K562 (cell line): Measurements from ENCODE around the gene SEC14L1. TPM values are rescaled to one million over a fixed set of nuclear protein-coding genes. Genes with fewer than 3 reads are reported as not detected.
A peak's percentile ranks its signal among the peaks of the same experiment; 100 is the strongest.

ENCODE experiments used
- ATAC-seq: fragments of 200-7000 bp; cut with Tn5 transposase; 3 replicates; pipeline ENCODE4 v1.9.1; 2020; ENCODE audit warnings: moderate library complexity
- BruUV-seq: library from RNA; stranded (reverse); fragments of 400-500 nt; replicated peaks from 2 replicates; lab custom pipeline; 2021; lab: Mats Ljungman, UMichigan
- CTCF ChIA-PET: fragments of 300-600 bp; formaldehyde crosslinking; extraction: SDS; loops from one replicate; lab custom pipeline; 2021; ENCODE audit warnings: low intra/inter-chr PET ratio; lab: Yijun Ruan, JAX
- POLR2A ChIA-PET: fragments of 300-600, 350-650 bp; sonication (Branson Sonifier 250); formaldehyde crosslinking; extraction: SDS; loops from one replicate; lab custom pipeline; 2021; ENCODE audit warnings: antibody characterized with exemption, inconsistent platforms; lab: Yijun Ruan, JAX
- DNase-seq, 4 experiments: peaks; one replicate each; pipeline versions ENCODE4 v3.0.0 to v3.0.0-alpha.2; 2011 to 2018; ENCODE audit warnings: low spot score in 3 of 4, mixed read lengths in 3 of 4; ENCODE audit errors: extremely low read depth in 1 of 4
- FAIRE-seq: peaks from 2 replicates; lab custom pipeline; 2011; peaks lifted over from hg19 to GRCh38; lab: Jason Lieb, UNC
- H2AFZ ChIP-seq: 2 replicates; pipeline ENCODE4 v1.6.0; 2011; ENCODE audit warnings: low read depth, low read length, control low read depth, inconsistent platforms
- H3K27ac ChIP-seq: fragments of 200-600 bp; 3 replicates; pipeline ENCODE4 v1.8.0; 2011; ENCODE audit warnings: low read depth, mild to moderate bottlenecking, control low read depth, inconsistent platforms, low read length, moderate library complexity, mixed read lengths; ENCODE audit errors: extremely low read depth
- H3K27me3 ChIP-seq, 2 experiments: fragments of 300-600 bp in 1 of 2; 2 replicates in 1 of 2; 3 replicates in 1 of 2; pipeline versions ENCODE4 v1.6.0 to v1.8.0; 2011; ENCODE audit warnings: inconsistent platforms in 2 of 2, low read length in 2 of 2, mild to moderate bottlenecking in 1 of 2, mixed read lengths in 1 of 2, moderate library complexity in 1 of 2; ENCODE audit not compliant: control insufficient read depth in 2 of 2, insufficient read depth in 2 of 2
- H3K36me3 ChIP-seq: fragments of 300-600 bp; 3 replicates; pipeline ENCODE4 v1.8.0; 2011; ENCODE audit warnings: mild to moderate bottlenecking, low read length, inconsistent platforms; ENCODE audit not compliant: control insufficient read depth, insufficient read depth
- H3K4me1 ChIP-seq, 2 experiments: fragments of 200-600 bp in 1 of 2; replicated peaks in 1 of 2; 2 replicates in 1 of 2; 3 replicates in 1 of 2; pipeline versions ENCODE4 v1.5.1 to v1.8.0; 2011; ENCODE audit warnings: inconsistent platforms in 2 of 2, low read length in 2 of 2, mild to moderate bottlenecking in 1 of 2, mixed read lengths in 1 of 2, moderate library complexity in 1 of 2; ENCODE audit not compliant: control insufficient read depth in 2 of 2, insufficient read depth in 2 of 2
- H3K4me2 ChIP-seq: 2 replicates; pipeline ENCODE4 v1.6.1; 2011; ENCODE audit warnings: low read length, control low read depth, inconsistent platforms, mixed read lengths; ENCODE audit not compliant: insufficient read depth
- H3K4me3 ChIP-seq: fragments of 200-600 bp; sonication (generic), shearing (Covaris generic); 2 replicates; pipeline ENCODE4 v1.5.1; 2016; ENCODE audit warnings: control low read depth, inconsistent platforms
- H3K79me2 ChIP-seq: fragments of 200-600 bp; 3 replicates; pipeline ENCODE4 v1.8.0; 2011; ENCODE audit warnings: low read length, inconsistent platforms; ENCODE audit not compliant: control insufficient read depth, insufficient read depth
- H3K9ac ChIP-seq, 2 experiments: 2 replicates each; pipeline versions ENCODE4 v1.6.0 to v1.6.1; 2011; ENCODE audit warnings: low read depth in 2 of 2, low read length in 2 of 2, control low read depth in 1 of 2, inconsistent platforms in 1 of 2, mild to moderate bottlenecking in 1 of 2, mixed read lengths in 1 of 2; ENCODE audit not compliant: insufficient read depth in 1 of 2
- H3K9me1 ChIP-seq: one replicate; pipeline ENCODE4 v1.6.0; 2011; ENCODE audit warnings: inconsistent platforms, mild to moderate bottlenecking, low read length, moderate library complexity; ENCODE audit not compliant: control insufficient read depth, insufficient read depth
- H3K9me3 ChIP-seq: replicated peaks from 2 replicates; pipeline ENCODE4 v1.5.1; 2011; ENCODE audit warnings: low read depth, low read length, inconsistent platforms; ENCODE audit not compliant: control insufficient read depth, insufficient read depth
- H4K20me1 ChIP-seq: replicated peaks from 2 replicates; pipeline ENCODE4 v1.6.1; 2011; ENCODE audit warnings: low read length, inconsistent platforms, mixed read lengths; ENCODE audit not compliant: control insufficient read depth, insufficient read depth
- CBFA2T3 ChIP-seq: fragments of 450-650 bp; IDR thresholded peaks from 2 replicates; pipeline ENCODE4 v1.6.1; 2017
- CC2D1A ChIP-seq: fragments of 450-650 bp; IDR thresholded peaks from 2 replicates; pipeline ENCODE4 v1.6.1; 2017; ENCODE audit warnings: mild to moderate bottlenecking
- CREB3 ChIP-seq: fragments of 450-650 bp; conservative IDR thresholded peaks from 2 replicates; pipeline ENCODE4 v1.6.1; 2016; ENCODE audit warnings: missing genetic modification characterization, low read depth, mild to moderate bottlenecking, missing compliant biosample characterization, moderate library complexity
- E2F3 ChIP-seq: fragments of 250-450 bp; sonication (Bioruptor Pico); IDR thresholded peaks from 2 replicates; pipeline ENCODE4 v1.4.0; 2020; ENCODE audit warnings: mild to moderate bottlenecking
- HDAC1 ChIP-seq, 2 experiments: fragments of 450-650 bp; IDR thresholded peaks; 2 replicates each; pipeline ENCODE4 v1.6.1; 2016 to 2017; ENCODE audit warnings: inconsistent platforms in 1 of 2, mild to moderate bottlenecking in 1 of 2, moderate library complexity in 1 of 2
- HSF4 ChIP-seq: fragments of 250-450 bp; sonication (Bioruptor Pico); IDR thresholded peaks from 2 replicates; pipeline ENCODE4 v2.1.2; 2022; ENCODE audit warnings: mild to moderate bottlenecking, moderate library complexity, borderline replicate concordance
- KDM5B ChIP-seq: fragments of 200-600 bp; sonication (generic); IDR thresholded peaks from 2 replicates; pipeline ENCODE4 v1.6.1; 2012; ENCODE audit warnings: low read depth, mild to moderate bottlenecking, moderate library complexity, low read length, control low read depth, inconsistent platforms; ENCODE audit not compliant: insufficient replicate concordance
- MCM5 ChIP-seq: fragments of 450-650 bp; IDR thresholded peaks from 2 replicates; pipeline ENCODE4 v1.6.1; 2016; ENCODE audit warnings: low read depth
- NCOA4 ChIP-seq: fragments of 450-650 bp; IDR thresholded peaks from 2 replicates; pipeline ENCODE4 v1.6.1; 2018; ENCODE audit warnings: mild to moderate bottlenecking; ENCODE audit not compliant: partially characterized antibody
- NFIC ChIP-seq: fragments of 450-650 bp; IDR thresholded peaks from 2 replicates; pipeline ENCODE4 v1.6.1; 2017; ENCODE audit warnings: mild to moderate bottlenecking, inconsistent platforms
- POLR2B ChIP-seq: fragments of 450-650 bp; IDR thresholded peaks from 2 replicates; pipeline ENCODE4 v1.6.1; 2018; ENCODE audit warnings: low read depth; ENCODE audit not compliant: partially characterized antibody
- TAF15 ChIP-seq: fragments of 200-400 bp; formaldehyde crosslinking; IDR thresholded peaks from 2 replicates; pipeline ENCODE4 v1.6.1; 2017; ENCODE audit warnings: mild to moderate bottlenecking, low read depth, low read length, moderate library complexity
- XRCC4 ChIP-seq: IDR thresholded peaks from one replicate; pipeline ENCODE4 v1.6.1; 2011; ENCODE audit not compliant: insufficient read depth, insufficient read length; ENCODE audit errors: extremely low read depth
- ZNF140 ChIP-seq: fragments of 250-450 bp; sonication (Bioruptor Pico); IDR thresholded peaks from 2 replicates; pipeline ENCODE4 v1.8.0; 2021; ENCODE audit warnings: moderate library complexity, mild to moderate bottlenecking, inconsistent platforms
- ZNF184 ChIP-seq: sonication (generic); formaldehyde crosslinking; IDR thresholded peaks from 2 replicates; pipeline ENCODE4 v1.5.0; 2020; ENCODE audit warnings: missing genetic modification reagents
- ZNF551 ChIP-seq: fragments of 250-450 bp; sonication (Bioruptor Pico); IDR thresholded peaks from 2 replicates; pipeline ENCODE4 v1.5.0; 2021; ENCODE audit warnings: mild to moderate bottlenecking, moderate library complexity
- WGBS: fragments of 100-300 bp; shearing (Covaris generic); methylation state at CpG from one replicate; pipeline ENCODE4 v1.1.6; 2016; ENCODE audit warnings: low coverage, mixed read lengths; ENCODE audit not compliant: insufficient coverage; ENCODE audit errors: missing lambda C conversion rate; 5-methylcytosine and 5-hydroxymethylcytosine counted together
- in situ Hi-C: fragments of 300-500 bp; cut with MboI; formaldehyde crosslinking; loops from 4 replicates; pipeline ENCODE4 v1.15.0; 2018; ENCODE audit warnings: inconsistent platforms, mixed read lengths
- intact Hi-C: fragments of 100-400 bp; cut with micrococcal nuclease; formaldehyde crosslinking; loops from 2 replicates; pipeline ENCODE4 v1.14.2; 2022
- polyA plus RNA-seq, 8 experiments: library from polyadenylated mRNA; depleted of rRNA in 4 of 8; stranded (reverse) in 5 of 8; unstranded in 3 of 8; fragments of >200 nt; fragmentation: Nextera tagmentation in 2 of 8; fragmentation: Illumina TruSeq in 1 of 8; extraction: Ambion mirVana in 2 of 8; extraction: Trizol in 1 of 8; gene quantifications; 2 replicates each; pipeline versions ENCODE4 v1.2.1 to v1.2.3, GENCODE V29; 2011 to 2014; ENCODE audit warnings: inconsistent platforms in 1 of 8, missing spikeins in 1 of 8
- total RNA-seq, 7 experiments: library from RNA; depleted of rRNA in 6 of 7; stranded (reverse); fragments of >200 nt in 6 of 7; fragmentation: Illumina TruSeq in 2 of 7; extraction: Trizol in 2 of 7; gene quantifications; 2 replicates each; pipeline versions ENCODE4 v1.2.1 to v1.2.3, GENCODE V29; 2011 to 2021; ENCODE audit warnings: low replicate concordance in 1 of 7

Gene SEC14L1
- total and polyA plus RNA-seq, 9 of the 15 experiments (the other 6 are each of a cell fraction or from before 2014, with no cell fraction given) = 3.1 to 39.7 (median 15.2) TPM

- intact Hi-C loops = no loop called here
- DNase-seq (no peak), ATAC-seq (peak; percentile 77), FAIRE-seq (peak; percentile 79)
- peaks cover 9% of the 10 kb centered on the region for H3K79me2 ChIP-seq
- no peak overlapping the region for H2AFZ ChIP-seq
- H3K9ac ChIP-seq = no peak overlapping the region
- no peaks in the 10 kb centered on the region for H3K27me3 ChIP-seq
- no peaks in the 10 kb centered on the region for H4K20me1 ChIP-seq
- 26% methylated on average over 12 of the region's 12 CpGs for WGBS
- ChIA-PET POLR2A (interaction anchor here (2.1 kb wide), 1 partner anchor 8 kb away, joined by 6 read pairs; no protein-coding TSS in a partner anchor), CTCF (interaction anchor here (0.6 to 2.0 kb wide), 5 partner anchors 118 to 150 kb away, joined by 3 to 12 read pairs (median 6); no protein-coding TSS in a partner anchor)
- in situ Hi-C loops = no loop called here
- H3K4me3 ChIP-seq = no peak overlapping the region
- peaks cover 0 to 2% of the 10 kb centered on the region in 2 experiments; a peak in 3 of 5 replicates for H3K4me1 ChIP-seq
- no peak overlapping the region for H3K4me2 ChIP-seq
- no peaks in the 10 kb centered on the region for H3K9me1 ChIP-seq
- no TSS peak for BruUV-seq
- peaks cover 74% of the 10 kb centered on the region for H3K36me3 ChIP-seq
- no peak overlapping the region for H3K27ac ChIP-seq
- no peaks in the 10 kb centered on the region for H3K9me3 ChIP-seq
- TF ChIP-seq TAF15 = no peak
- no peak for TF ChIP-seq CREB3 (tag)
- TF ChIP-seq POLR2B = no peak
- TF ChIP-seq NCOA4 = no peak
- TF ChIP-seq HDAC1 (IDR thresholded peaks at IDR 0.05) = no peak
- no peak for TF ChIP-seq MCM5
- no peak for TF ChIP-seq ZNF551
- 0 out of 2 replicates have a peak, but pooled peaks have one; percentile 5 for TF ChIP-seq NFIC
- TF ChIP-seq ZNF184 (CRISPR knock-in tag) = no peak
- no peak for TF ChIP-seq E2F3 (CRISPR knock-in tag)
- no peak for TF ChIP-seq KDM5B
- TF ChIP-seq HSF4 (CRISPR knock-in tag) = no peak
- TF ChIP-seq CC2D1A = 0 out of 2 replicates have a peak, but pooled peaks have one; percentile 41
- TF ChIP-seq CBFA2T3 = peak; percentile 55
- TF ChIP-seq XRCC4 = no peak
- TF ChIP-seq ZNF140 = no peak
Measured at GRCh38 chr17:77096570-77097214, 44.1 kb upstream of the SEC14L1 start.
